ENCODE data around the gene GNAZ.

- TF ChIP-seq CTCF (IDR thresholded peaks at IDR 0.05), result no peak
- TF ChIP-seq EZH2 (IDR thresholded peaks at IDR 0.05; ENCODE audit: borderline replicate concordance, insufficient read depth, low read depth, low read length, poor library complexity, severe bottlenecking), result no peak
These were observed 16.5 kb downstream of the GNAZ start for GRCh38 chr22:23086787-23087186.

All from B cell (primary cell).